ENCODE measurements around the gene CIDEC.
"Not testable (repeated sequence)": the region's sequence is repeated elsewhere in the genome, so short reads cannot be mapped to it uniquely, and the experiment has no call there.

The CIDEC gene

GRCh38 chr3:9875448-9875847, 4.6 kb downstream of the CIDEC start:
- DNase-seq: peak; percentile 53

GRCh38 chr3:9872067-9872466, 8.0 kb downstream of the CIDEC start:
- not testable (repeated sequence) for DNase-seq

- DNase-seq: no peak
Observed at GRCh38 chr3:9870978-9871377, 9.1 kb downstream of the CIDEC start.

- no peak for DNase-seq
Observed at GRCh38 chr3:9869955-9870354, 10.1 kb downstream of the CIDEC start.

- no peak for DNase-seq
Observed at GRCh38 chr3:9867106-9867505, 12.9 kb downstream of the CIDEC start.

- DNase-seq: no peak
Observed at GRCh38 chr3:9866639-9867038, 13.4 kb downstream of the CIDEC start.

GRCh38 chr3:9865125-9865637, 14.9 kb downstream of the CIDEC start:
- not testable (repeated sequence) for DNase-seq

- peak; percentile 68 for DNase-seq
Observed at GRCh38 chr3:9864200-9864927, 15.7 kb downstream of the CIDEC start.

- DNase-seq: no peak
Observed at GRCh38 chr3:9863058-9863772, 16.8 kb downstream of the CIDEC start.

GRCh38 chr3:9862391-9863057, 17.5 kb downstream of the CIDEC start:
- DNase-seq: no peak

- DNase-seq: no peak
Observed at GRCh38 chr3:9861626-9862130, 18.4 kb downstream of the CIDEC start.

GRCh38 chr3:9861201-9861600, 18.9 kb downstream of the CIDEC start:
- DNase-seq: no peak

GRCh38 chr3:9859530-9860025, 20.5 kb downstream of the CIDEC start:
- DNase-seq: no peak

- no peak for DNase-seq
Observed at GRCh38 chr3:9855594-9855993, 24.5 kb downstream of the CIDEC start.

GRCh38 chr3:9854291-9854940, 25.6 kb downstream of the CIDEC start:
- DNase-seq: not testable (repeated sequence)

GRCh38 chr3:9852528-9852927, 27.5 kb downstream of the CIDEC start:
- no peak for DNase-seq

GRCh38 chr3:9851926-9852325, 28.1 kb downstream of the CIDEC start:
- not testable (repeated sequence) for DNase-seq

- DNase-seq: not testable (repeated sequence)
Observed at GRCh38 chr3:9851383-9851782, 28.7 kb downstream of the CIDEC start.

GRCh38 chr3:9848860-9849259, 31.2 kb downstream of the CIDEC start:
- peak; percentile 30 for DNase-seq

- DNase-seq: not testable (repeated sequence)
Observed at GRCh38 chr3:9847870-9848269, 32.2 kb downstream of the CIDEC start.

GRCh38 chr3:9846931-9847488, 33.0 kb downstream of the CIDEC start:
- DNase-seq: no peak

- no peak for DNase-seq
Observed at GRCh38 chr3:9846231-9846630, 33.8 kb downstream of the CIDEC start.

Measured in SHP77 treated with DMSO at 0.1 percent for 48 hours (cell line).